GM12878 (cell line): ENCODE results near the gene TNF. TPM values are rescaled to one million over a fixed set of nuclear protein-coding genes. Genes with fewer than 3 reads are reported as not detected.
A peak's percentile ranks its signal among the peaks of the same experiment; 100 is the strongest.

Experiments used
- HDGF ChIP-seq: fragments of 450-650 bp; IDR thresholded peaks from 2 replicates; pipeline ENCODE4 v1.6.1; 2016; ENCODE audit warnings: antibody characterized with exemption
- MEF2A ChIP-seq: IDR thresholded peaks from 2 replicates; pipeline ENCODE4 v1.6.1; 2011; ENCODE audit warnings: low read depth, mild to moderate bottlenecking, low read length, moderate library complexity; ENCODE audit not compliant: insufficient read depth
- MYB ChIP-seq: fragments of 150-350 bp; IDR thresholded peaks from 2 replicates; pipeline ENCODE4 v1.6.1; 2014; ENCODE audit warnings: mild to moderate bottlenecking, low read depth, low read length, borderline replicate concordance
- MYC ChIP-seq: IDR thresholded peaks from 2 replicates; pipeline ENCODE4 v1.6.1; 2011; ENCODE audit warnings: mild to moderate bottlenecking, low read length, moderate library complexity, inconsistent platforms; ENCODE audit not compliant: insufficient read depth, insufficient replicate concordance, insufficient read length, severe bottlenecking
- NR2C1 ChIP-seq: fragments of 450-650 bp; IDR thresholded peaks from 2 replicates; pipeline ENCODE4 v1.6.1; 2017; ENCODE audit warnings: antibody characterized with exemption, mild to moderate bottlenecking, moderate library complexity
- RAD21 ChIP-seq: IDR thresholded peaks from 2 replicates; pipeline ENCODE4 v1.6.1; 2011; ENCODE audit warnings: mild to moderate bottlenecking, low read depth, low read length, moderate library complexity; ENCODE audit not compliant: insufficient read depth
- RB1 ChIP-seq: fragments of 450-650 bp; formaldehyde crosslinking; IDR thresholded peaks from 2 replicates; pipeline ENCODE4 v1.6.1; 2017; ENCODE audit warnings: mild to moderate bottlenecking, borderline replicate concordance
- RELA ChIP-seq: fragments of 450-650 bp; IDR thresholded peaks from 2 replicates; pipeline ENCODE4 v1.8.0; 2014; ENCODE audit warnings: borderline replicate concordance; ENCODE audit not compliant: partially characterized antibody
- SMAD1 ChIP-seq: fragments of 450-650 bp; IDR thresholded peaks from 2 replicates; pipeline ENCODE4 v1.6.1; 2018; ENCODE audit warnings: mild to moderate bottlenecking, low read depth; ENCODE audit not compliant: partially characterized antibody
- TBL1XR1 ChIP-seq: IDR thresholded peaks from 2 replicates; pipeline ENCODE4 v1.6.1; 2012; ENCODE audit warnings: low read depth, low read length, improper control_type of control experiment
- ZBTB11 ChIP-seq: fragments of 450-650 bp; formaldehyde crosslinking; IDR thresholded peaks from 2 replicates; pipeline ENCODE4 v1.5.0; 2022; ENCODE audit warnings: mild to moderate bottlenecking, missing genetic modification characterization
- polyA plus RNA-seq, 11 experiments: library from polyadenylated mRNA; depleted of rRNA in 4 of 11; unstranded in 6 of 11; stranded (reverse) in 5 of 11; fragments of >200 nt; fragmentation: Nextera tagmentation in 4 of 11; fragmentation: Illumina TruSeq in 1 of 11; extraction: Ambion mirVana in 4 of 11; extraction: Trizol in 1 of 11; gene quantifications; 1 replicate in 1 of 11; 2 replicates in 10 of 11; pipeline versions ENCODE4 v1.2.1 to v1.2.3, GENCODE V29; 2011 to 2016; ENCODE audit warnings: inconsistent platforms in 2 of 11, missing spikeins in 2 of 11, low read depth in 1 of 11
- total RNA-seq, 4 experiments: library from RNA; depleted of rRNA in 3 of 4; stranded (reverse); fragments of >200 nt in 3 of 4; fragmentation: Illumina TruSeq in 1 of 4; extraction: Trizol in 1 of 4; gene quantifications; 2 replicates each; pipeline versions ENCODE4 v1.2.1 to v1.2.3, GENCODE V29; 2013 to 2021
- TF ChIP-seq, protein P1 (sequence below): IDR thresholded peaks from 2 replicates; pipeline ENCODE4 v1.6.1; 2011; ENCODE audit warnings: mild to moderate bottlenecking, low read depth, low read length, moderate library complexity; ENCODE audit not compliant: insufficient replicate concordance
- TF ChIP-seq, protein P2 (sequence below): fragments of 450-650 bp; formaldehyde crosslinking; IDR thresholded peaks from 2 replicates; pipeline ENCODE4 v1.4.0; 2020; ENCODE audit warnings: mild to moderate bottlenecking, moderate library complexity
- TF ChIP-seq, protein P3 (sequence below): IDR thresholded peaks from 2 replicates; pipeline ENCODE4 v1.6.1; 2011; ENCODE audit warnings: borderline replicate concordance, low read depth, mild to moderate bottlenecking, moderate library complexity, mixed read lengths, low read length; ENCODE audit not compliant: insufficient read depth; ENCODE audit errors: extremely low read length
- TF ChIP-seq, protein P4 (sequence below): fragments of 150-350 bp; IDR thresholded peaks from 2 replicates; pipeline ENCODE4 v1.6.1; 2016; ENCODE audit warnings: low read depth, low read length

Gene TNF
- total and polyA plus RNA-seq, 10 of the 15 experiments (the other 5 are each of a cell fraction or from before 2014, with no cell fraction given), result 18.0 to 94.8 (median 61.9) TPM

GRCh38 chr6:31547727-31548543 is 27.4 kb upstream of the TNF start (continued):
- TF ChIP-seq SMAD1 (no peak), MEF2A (no peak), NR2C1 (no peak), MYB (no peak), MYC (no peak), TBL1XR1 (no peak), ZBTB11 (CRISPR knock-in tag) (no peak), RELA (no peak), RB1 (no peak), RAD21 (no peak), HDGF (0 out of 2 replicates have a peak, but pooled peaks have one; percentile 21)
- TF ChIP-seq, protein P1, sequence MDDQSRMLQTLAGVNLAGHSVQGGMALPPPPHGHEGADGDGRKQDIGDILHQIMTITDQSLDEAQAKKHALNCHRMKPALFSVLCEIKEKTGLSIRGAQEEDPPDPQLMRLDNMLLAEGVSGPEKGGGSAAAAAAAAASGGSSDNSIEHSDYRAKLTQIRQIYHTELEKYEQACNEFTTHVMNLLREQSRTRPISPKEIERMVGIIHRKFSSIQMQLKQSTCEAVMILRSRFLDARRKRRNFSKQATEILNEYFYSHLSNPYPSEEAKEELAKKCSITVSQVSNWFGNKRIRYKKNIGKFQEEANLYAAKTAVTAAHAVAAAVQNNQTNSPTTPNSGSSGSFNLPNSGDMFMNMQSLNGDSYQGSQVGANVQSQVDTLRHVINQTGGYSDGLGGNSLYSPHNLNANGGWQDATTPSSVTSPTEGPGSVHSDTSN, result no peak
- TF ChIP-seq, protein P2, sequence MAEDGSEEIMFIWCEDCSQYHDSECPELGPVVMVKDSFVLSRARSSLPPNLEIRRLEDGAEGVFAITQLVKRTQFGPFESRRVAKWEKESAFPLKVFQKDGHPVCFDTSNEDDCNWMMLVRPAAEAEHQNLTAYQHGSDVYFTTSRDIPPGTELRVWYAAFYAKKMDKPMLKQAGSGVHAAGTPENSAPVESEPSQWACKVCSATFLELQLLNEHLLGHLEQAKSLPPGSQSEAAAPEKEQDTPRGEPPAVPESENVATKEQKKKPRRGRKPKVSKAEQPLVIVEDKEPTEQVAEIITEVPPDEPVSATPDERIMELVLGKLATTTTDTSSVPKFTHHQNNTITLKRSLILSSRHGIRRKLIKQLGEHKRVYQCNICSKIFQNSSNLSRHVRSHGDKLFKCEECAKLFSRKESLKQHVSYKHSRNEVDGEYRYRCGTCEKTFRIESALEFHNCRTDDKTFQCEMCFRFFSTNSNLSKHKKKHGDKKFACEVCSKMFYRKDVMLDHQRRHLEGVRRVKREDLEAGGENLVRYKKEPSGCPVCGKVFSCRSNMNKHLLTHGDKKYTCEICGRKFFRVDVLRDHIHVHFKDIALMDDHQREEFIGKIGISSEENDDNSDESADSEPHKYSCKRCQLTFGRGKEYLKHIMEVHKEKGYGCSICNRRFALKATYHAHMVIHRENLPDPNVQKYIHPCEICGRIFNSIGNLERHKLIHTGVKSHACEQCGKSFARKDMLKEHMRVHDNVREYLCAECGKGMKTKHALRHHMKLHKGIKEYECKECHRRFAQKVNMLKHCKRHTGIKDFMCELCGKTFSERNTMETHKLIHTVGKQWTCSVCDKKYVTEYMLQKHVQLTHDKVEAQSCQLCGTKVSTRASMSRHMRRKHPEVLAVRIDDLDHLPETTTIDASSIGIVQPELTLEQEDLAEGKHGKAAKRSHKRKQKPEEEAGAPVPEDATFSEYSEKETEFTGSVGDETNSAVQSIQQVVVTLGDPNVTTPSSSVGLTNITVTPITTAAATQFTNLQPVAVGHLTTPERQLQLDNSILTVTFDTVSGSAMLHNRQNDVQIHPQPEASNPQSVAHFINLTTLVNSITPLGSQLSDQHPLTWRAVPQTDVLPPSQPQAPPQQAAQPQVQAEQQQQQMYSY (CRISPR knock-in tag), result no peak
- TF ChIP-seq, protein P3, sequence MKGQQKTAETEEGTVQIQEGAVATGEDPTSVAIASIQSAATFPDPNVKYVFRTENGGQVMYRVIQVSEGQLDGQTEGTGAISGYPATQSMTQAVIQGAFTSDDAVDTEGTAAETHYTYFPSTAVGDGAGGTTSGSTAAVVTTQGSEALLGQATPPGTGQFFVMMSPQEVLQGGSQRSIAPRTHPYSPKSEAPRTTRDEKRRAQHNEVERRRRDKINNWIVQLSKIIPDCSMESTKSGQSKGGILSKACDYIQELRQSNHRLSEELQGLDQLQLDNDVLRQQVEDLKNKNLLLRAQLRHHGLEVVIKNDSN, result no peak
- TF ChIP-seq, protein P4, sequence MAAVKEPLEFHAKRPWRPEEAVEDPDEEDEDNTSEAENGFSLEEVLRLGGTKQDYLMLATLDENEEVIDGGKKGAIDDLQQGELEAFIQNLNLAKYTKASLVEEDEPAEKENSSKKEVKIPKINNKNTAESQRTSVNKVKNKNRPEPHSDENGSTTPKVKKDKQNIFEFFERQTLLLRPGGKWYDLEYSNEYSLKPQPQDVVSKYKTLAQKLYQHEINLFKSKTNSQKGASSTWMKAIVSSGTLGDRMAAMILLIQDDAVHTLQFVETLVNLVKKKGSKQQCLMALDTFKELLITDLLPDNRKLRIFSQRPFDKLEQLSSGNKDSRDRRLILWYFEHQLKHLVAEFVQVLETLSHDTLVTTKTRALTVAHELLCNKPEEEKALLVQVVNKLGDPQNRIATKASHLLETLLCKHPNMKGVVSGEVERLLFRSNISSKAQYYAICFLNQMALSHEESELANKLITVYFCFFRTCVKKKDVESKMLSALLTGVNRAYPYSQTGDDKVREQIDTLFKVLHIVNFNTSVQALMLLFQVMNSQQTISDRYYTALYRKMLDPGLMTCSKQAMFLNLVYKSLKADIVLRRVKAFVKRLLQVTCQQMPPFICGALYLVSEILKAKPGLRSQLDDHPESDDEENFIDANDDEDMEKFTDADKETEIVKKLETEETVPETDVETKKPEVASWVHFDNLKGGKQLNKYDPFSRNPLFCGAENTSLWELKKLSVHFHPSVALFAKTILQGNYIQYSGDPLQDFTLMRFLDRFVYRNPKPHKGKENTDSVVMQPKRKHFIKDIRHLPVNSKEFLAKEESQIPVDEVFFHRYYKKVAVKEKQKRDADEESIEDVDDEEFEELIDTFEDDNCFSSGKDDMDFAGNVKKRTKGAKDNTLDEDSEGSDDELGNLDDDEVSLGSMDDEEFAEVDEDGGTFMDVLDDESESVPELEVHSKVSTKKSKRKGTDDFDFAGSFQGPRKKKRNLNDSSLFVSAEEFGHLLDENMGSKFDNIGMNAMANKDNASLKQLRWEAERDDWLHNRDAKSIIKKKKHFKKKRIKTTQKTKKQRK, result no peak
